OCI-LY7 (cell line): ENCODE data around the gene ANTKMT. TPM values are rescaled to one million over a fixed set of nuclear protein-coding genes. Genes with fewer than 3 reads are reported as not detected.

Experiments
- BruUV-seq: library from RNA; stranded (reverse); fragments of 400-500 nt; replicated peaks from 2 replicates; lab custom pipeline; 2021; lab: Mats Ljungman, UMichigan
- CTCF ChIA-PET: fragments of 300-600 bp; sonication (Branson Sonifier 250); formaldehyde crosslinking; loops from one replicate; lab custom pipeline; 2022; ENCODE audit warnings: antibody characterized with exemption; ENCODE audit not compliant: unreplicated experiment; lab: Charles Lee
- POLR2A ChIA-PET: fragments of 300-600 bp; sonication (Branson Sonifier 250); formaldehyde crosslinking; loops from one replicate; lab custom pipeline; 2022; ENCODE audit warnings: antibody characterized with exemption; lab: Charles Lee
- DNase-seq: peaks from one replicate; pipeline ENCODE4 v3.0.0-alpha.2; 2015; ENCODE audit warnings: low spot score
- H2AFZ ChIP-seq: fragments of 200-600 bp; sonication (generic), shearing (Covaris generic); 2 replicates; pipeline ENCODE4 v1.6.1; 2014; ENCODE audit warnings: mild to moderate bottlenecking, antibody characterized with exemption, low read length, moderate library complexity
- H3K27ac ChIP-seq: fragments of 200-600 bp; sonication (generic); 2 replicates; pipeline ENCODE4 v1.5.1; 2014; ENCODE audit warnings: mixed run types, low read depth, mild to moderate bottlenecking, moderate library complexity, low read length, inconsistent platforms; ENCODE audit not compliant: poor library complexity, severe bottlenecking
- H3K36me3 ChIP-seq: fragments of 200-600 bp; sonication (generic); 2 replicates; pipeline ENCODE4 v1.6.1; 2014; ENCODE audit warnings: mild to moderate bottlenecking, antibody characterized with exemption, low read length, moderate library complexity, mixed read lengths; ENCODE audit not compliant: insufficient read depth
- H3K4me1 ChIP-seq: fragments of 200-600 bp; sonication (generic); 2 replicates; pipeline ENCODE4 v1.5.1; 2014; ENCODE audit warnings: mild to moderate bottlenecking, low read length; ENCODE audit not compliant: insufficient read depth, poor library complexity, severe bottlenecking
- H3K4me2 ChIP-seq: fragments of 200-600 bp; sonication (generic); 2 replicates; pipeline ENCODE4 v1.6.1; 2014; ENCODE audit warnings: mild to moderate bottlenecking, low read length
- H3K4me3 ChIP-seq: fragments of 200-600 bp; sonication (generic); 2 replicates; pipeline ENCODE4 v1.5.1; 2014; ENCODE audit warnings: mild to moderate bottlenecking, low read depth, low read length; ENCODE audit not compliant: poor library complexity, severe bottlenecking
- H3K79me2 ChIP-seq: fragments of 200-600 bp; sonication (generic); 2 replicates; pipeline ENCODE4 v1.6.1; 2016; ENCODE audit warnings: low read depth, mild to moderate bottlenecking, low read length, moderate library complexity, mixed read lengths; ENCODE audit not compliant: insufficient read depth
- H3K9me2 ChIP-seq: fragments of 200-600 bp; sonication (generic); 2 replicates; pipeline ENCODE4 v1.6.1; 2016; ENCODE audit warnings: mild to moderate bottlenecking, low read length, mixed read lengths; ENCODE audit not compliant: insufficient read depth
- H3K9me3 ChIP-seq: fragments of 200-600 bp; sonication (generic); 2 replicates; pipeline ENCODE4 v1.6.1; 2014; ENCODE audit warnings: mild to moderate bottlenecking, mixed run types, low read length, mixed read lengths
- H4K20me1 ChIP-seq: fragments of 200-600 bp; sonication (generic); 2 replicates; pipeline ENCODE4 v1.6.1; 2014; ENCODE audit warnings: mild to moderate bottlenecking, antibody characterized with exemption, low read length, moderate library complexity, mixed read lengths; ENCODE audit not compliant: insufficient read depth
- EZH2phosphoT487 ChIP-seq: fragments of 200-600 bp; sonication (generic); IDR thresholded peaks from 2 replicates; pipeline ENCODE4 v1.6.1; 2018; ENCODE audit warnings: low read depth, borderline replicate concordance, mild to moderate bottlenecking, mixed run types, antibody characterized with exemption, low read length, moderate library complexity, mixed read lengths
- intact Hi-C: fragments of 100-400 bp; cut with micrococcal nuclease; formaldehyde crosslinking; loops from one replicate; pipeline ENCODE4 v1.10.0; 2022; ENCODE audit not compliant: unreplicated experiment
- total RNA-seq, 2 experiments: library from RNA; depleted of rRNA in 1 of 2; stranded (reverse); fragments of >200 nt in 1 of 2; shearing (Covaris generic) in 1 of 2; gene quantifications; 2 replicates each; pipeline ENCODE4 v1.2.3, GENCODE V29; 2014 to 2022
- TF ChIP-seq, protein P1 (sequence below): fragments of 200-600 bp; sonication (generic); conservative IDR thresholded peaks from 2 replicates; pipeline ENCODE4 v1.5.1; 2014; ENCODE audit warnings: mild to moderate bottlenecking, antibody characterized with exemption, low read length, moderate library complexity, mixed read lengths

Gene ANTKMT
- total RNA-seq, 2 experiments from 2014 or later, result 46.5 to 51.3 TPM

DNA sequence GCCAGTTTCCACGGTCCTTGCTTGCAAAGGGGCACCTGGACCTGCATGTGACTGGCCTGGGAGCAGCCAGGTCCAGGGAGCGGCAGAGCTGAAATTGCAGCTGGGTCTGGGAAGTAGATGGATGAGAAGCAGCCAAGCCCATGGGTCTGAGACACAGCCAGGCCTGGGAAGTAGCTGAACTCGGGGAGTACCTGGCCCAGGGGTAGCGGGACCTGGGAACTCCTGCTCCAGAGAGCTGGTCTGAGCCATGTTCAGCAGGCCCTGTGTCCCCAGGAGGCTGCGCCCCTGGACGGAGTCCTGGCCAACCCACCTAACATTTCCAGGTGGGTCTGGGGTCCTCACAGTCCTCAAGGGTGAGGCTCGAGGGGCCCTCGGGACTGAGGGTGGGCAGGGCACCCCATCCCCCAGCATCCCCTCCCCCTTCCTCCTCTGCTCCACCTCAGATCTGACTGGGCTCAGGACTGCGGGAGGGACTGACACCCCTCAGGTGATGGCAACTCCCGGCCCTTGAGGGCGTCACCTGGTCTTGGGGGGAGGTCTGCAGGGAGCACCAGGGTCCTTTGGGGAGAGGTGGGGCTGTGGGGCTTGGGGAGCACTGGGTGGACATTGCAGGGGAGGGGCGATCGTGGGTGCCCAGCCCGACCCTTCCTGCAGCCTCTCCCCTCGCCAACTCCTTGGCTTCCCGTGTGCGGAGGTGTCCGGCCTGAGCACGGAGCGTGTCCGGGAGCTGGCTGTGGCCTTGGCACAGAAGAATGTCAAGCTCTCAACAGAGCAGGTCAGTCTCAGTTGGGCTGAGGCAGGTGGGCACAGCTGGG is 42.6 kb downstream of the ANTKMT start:
- no peak for TF ChIP-seq EZH2phosphoT487
- TF ChIP-seq, protein P1, sequence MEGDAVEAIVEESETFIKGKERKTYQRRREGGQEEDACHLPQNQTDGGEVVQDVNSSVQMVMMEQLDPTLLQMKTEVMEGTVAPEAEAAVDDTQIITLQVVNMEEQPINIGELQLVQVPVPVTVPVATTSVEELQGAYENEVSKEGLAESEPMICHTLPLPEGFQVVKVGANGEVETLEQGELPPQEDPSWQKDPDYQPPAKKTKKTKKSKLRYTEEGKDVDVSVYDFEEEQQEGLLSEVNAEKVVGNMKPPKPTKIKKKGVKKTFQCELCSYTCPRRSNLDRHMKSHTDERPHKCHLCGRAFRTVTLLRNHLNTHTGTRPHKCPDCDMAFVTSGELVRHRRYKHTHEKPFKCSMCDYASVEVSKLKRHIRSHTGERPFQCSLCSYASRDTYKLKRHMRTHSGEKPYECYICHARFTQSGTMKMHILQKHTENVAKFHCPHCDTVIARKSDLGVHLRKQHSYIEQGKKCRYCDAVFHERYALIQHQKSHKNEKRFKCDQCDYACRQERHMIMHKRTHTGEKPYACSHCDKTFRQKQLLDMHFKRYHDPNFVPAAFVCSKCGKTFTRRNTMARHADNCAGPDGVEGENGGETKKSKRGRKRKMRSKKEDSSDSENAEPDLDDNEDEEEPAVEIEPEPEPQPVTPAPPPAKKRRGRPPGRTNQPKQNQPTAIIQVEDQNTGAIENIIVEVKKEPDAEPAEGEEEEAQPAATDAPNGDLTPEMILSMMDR, result no peak
- Histone ChIP-seq H2AFZ (no peak overlapping the region), H3K4me1 (no peaks in the 10 kb centered on the region), H3K79me2 (no peaks in the 10 kb centered on the region), H3K9me3 (no peaks in the 10 kb centered on the region), H3K27ac (no peak overlapping the region), H3K36me3 (no peaks in the 10 kb centered on the region), H3K4me2 (no peak overlapping the region), H4K20me1 (no peaks in the 10 kb centered on the region), H3K4me3 (no peak overlapping the region), H3K9me2 (no peaks in the 10 kb centered on the region)
- intact Hi-C loops, result no loop called here
- BruUV-seq, result no TSS peak
- ChIA-PET CTCF (no interaction called here), POLR2A (interaction anchor here (0.6 kb wide), 1 partner anchor 10 kb away, joined by 6 read pairs; no protein-coding TSS in a partner anchor)
- DNase-seq, result no peak

DNA sequence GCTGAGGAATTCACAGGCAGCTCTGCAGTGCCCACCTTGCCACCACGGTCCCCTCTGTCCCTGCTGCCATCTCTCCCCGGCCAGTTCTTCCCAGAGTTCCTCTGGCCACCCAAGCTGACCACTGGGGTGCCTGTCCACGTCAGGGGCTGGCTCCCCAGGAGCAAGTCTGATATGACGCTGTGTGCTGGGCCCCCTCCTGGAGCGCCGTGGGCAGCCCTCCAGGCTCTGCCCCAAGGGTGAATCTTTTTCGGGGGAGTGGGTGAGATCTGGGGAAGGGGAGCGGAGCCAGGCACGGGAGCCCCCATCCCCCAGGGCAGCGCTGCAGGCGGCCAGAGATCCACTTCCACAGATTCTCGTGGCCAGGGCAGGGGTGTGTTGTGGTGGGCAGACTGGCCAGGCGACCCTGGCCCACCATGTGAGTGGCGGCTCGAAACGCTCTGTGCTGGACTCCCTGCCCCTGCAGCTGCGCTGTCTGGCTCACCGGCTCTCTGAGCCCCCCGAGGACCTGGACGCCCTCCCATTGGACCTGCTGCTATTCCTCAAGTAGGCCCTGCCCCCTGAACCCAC is 43.3 kb downstream of the ANTKMT start:
- Histone ChIP-seq H3K4me1 (no peaks in the 10 kb centered on the region), H3K36me3 (no peaks in the 10 kb centered on the region), H3K27ac (no peak overlapping the region), H3K79me2 (no peaks in the 10 kb centered on the region), H3K9me2 (no peaks in the 10 kb centered on the region), H3K4me3 (no peak overlapping the region), H4K20me1 (no peaks in the 10 kb centered on the region), H3K4me2 (no peak overlapping the region), H2AFZ (no peak overlapping the region), H3K9me3 (no peaks in the 10 kb centered on the region)
- ChIA-PET POLR2A (no interaction called here), CTCF (no interaction called here)
- intact Hi-C loops, result no loop called here
- BruUV-seq, result no TSS peak
- DNase-seq, result no peak
- TF ChIP-seq, protein P1, result no peak
- TF ChIP-seq EZH2phosphoT487, result no peak
